ENCODE measurements around the gene STPG2.

STPG2 gene

DNA sequence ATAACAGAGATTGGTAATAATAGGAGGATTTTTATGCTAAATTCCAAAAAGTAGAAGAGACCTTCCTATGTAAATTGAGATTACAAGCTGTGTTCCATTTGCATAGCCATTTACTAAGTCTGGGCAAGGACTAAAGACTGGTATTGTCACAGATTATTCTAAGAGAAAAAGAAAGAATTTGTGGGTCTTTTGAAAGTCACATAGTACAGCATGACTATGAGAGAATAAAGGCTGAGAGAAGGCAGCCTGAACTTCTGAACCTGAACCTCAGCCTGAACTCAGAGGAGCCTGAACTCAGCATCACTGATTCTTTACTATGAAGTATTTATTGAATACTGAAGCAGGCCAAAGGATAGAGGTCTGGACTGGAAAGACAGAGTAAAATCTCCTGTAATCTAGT is 297.5 kb downstream of the STPG2 start:
- in situ Hi-C loops (cut with MboI; ENCODE audit: low sequenced_read_pairs) = no loop called here

DNA sequence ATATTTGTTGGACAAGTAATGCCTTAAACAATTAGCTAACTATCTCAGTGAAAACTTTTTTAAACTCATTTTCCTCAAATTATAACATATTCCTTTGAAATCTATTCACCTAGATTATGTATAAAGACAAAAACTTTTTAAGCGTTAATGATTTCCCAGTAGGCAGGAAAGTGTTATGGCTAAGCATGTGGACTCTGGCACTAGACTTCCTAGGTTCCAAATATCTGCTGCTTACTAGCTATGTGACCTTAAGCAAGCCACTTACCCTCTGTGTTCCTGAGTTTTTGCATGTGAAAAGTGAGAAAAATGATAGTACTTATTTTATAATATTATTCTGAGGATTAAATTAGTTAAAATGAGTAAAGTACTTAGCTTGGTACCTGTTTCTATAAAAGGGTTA is 301.8 kb downstream of the STPG2 start:
- in situ Hi-C loops (cut with MboI; ENCODE audit: low sequenced_read_pairs) = no loop called here

DNA sequence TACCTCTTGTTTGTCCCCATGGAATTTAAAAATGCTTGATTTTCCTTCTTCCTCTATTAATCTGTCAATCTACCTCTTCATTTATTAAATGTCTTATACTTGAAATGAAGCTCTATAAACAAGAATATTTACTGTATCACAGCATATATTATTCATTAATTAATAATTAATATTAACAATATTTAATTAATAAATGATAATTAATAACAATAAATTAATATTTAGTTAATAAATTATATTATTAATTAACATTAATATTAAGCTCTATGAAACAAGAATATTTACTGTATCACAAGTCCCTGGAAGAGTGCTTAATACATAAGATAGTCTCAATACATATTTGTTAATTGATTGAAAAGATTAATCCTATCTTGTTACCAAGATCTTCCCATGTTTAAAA is 306.6 kb downstream of the STPG2 start:
- in situ Hi-C loops (cut with MboI; ENCODE audit: low sequenced_read_pairs) = no loop called here

DNA sequence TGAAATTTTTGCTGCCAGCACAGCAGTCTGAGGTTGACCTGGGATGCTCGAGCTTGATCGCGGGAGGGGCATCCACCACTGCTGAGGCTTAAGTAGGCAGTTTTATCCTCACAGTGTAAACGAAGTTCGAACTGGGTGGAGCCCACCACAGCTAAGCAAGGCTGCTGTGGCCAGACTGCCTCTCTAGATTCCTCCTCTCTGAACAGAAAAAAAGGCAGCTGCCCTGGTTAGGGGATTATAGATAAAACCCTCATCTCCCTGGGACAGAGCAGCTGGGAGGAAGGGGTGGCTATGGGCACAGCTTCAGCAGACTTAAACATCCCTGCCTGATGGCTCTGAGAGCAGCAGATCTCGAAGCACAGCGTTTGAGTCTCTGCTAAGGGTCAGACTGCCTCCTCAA is 314.6 kb downstream of the STPG2 start:
- in situ Hi-C loops (cut with MboI; ENCODE audit: low sequenced_read_pairs) = no loop called here

DNA sequence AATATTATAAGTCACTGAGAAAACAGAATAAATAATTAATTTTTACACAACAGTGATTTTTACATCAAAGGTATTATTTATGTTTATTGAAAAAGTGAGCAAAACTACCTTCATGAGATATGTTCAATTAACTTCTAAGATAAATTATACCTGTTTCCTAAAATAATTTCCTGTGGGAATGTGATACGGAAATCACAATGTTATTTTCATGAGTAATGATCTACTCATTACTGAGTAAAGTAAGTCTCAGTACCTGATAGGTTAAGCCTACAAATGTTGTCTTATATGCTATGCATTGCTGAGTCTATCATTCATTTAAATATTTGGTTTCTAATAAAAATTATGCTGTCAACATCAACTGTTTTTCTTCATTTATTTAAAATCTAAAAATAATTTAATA is 324.0 kb downstream of the STPG2 start:
- in situ Hi-C loops (cut with MboI; ENCODE audit: low sequenced_read_pairs) = no loop called here

DNA sequence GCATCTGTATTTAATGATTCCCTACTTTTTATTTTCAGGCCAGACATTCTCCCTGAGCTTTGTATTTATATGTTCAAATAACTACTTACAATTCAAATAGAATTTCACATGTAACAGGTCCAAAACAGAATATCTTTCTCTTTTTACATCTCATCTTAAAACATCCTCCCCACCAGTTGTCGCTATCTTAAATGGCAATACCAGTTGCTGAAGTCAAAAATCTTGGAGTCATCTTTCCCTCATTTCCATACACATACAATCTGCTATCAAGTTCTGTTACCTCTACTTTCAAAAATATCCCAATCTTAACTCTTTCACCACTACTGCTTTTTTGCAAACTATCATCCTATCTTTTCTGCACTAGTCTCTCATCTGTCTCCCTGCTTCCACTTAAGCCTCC is 330.5 kb downstream of the STPG2 start:
- in situ Hi-C loops (cut with MboI; ENCODE audit: low sequenced_read_pairs) = no loop called here

DNA sequence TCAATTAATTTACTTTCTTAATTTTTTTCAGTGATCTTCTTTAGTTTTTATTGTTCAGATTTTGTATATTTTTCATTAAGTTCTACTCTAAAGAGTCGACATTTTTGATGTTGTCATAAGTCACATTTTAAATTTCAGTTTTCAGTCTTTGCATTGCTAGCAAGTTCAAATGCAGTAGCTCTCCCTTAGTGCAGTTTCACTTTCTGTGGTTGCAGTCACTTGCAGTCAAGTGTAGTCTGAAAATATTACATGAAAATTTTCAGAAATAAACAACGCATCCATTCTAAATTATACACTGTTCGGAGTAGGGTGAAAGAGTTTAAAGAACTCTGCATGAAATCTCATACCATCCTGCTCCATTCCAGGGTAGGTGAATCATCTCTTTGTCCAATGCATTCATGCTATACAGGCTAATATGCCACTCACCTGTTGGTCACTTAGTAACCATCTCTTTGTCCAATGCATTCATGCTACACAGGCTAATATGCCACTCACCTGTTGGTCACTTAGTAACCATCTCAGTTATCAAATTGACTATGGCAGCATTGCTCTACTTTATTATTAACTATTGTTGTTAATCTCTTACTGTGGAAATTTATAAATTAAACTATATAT is 356.9 kb downstream of the STPG2 start:
- in situ Hi-C loops (cut with MboI; ENCODE audit: low sequenced_read_pairs) = no loop called here

DNA sequence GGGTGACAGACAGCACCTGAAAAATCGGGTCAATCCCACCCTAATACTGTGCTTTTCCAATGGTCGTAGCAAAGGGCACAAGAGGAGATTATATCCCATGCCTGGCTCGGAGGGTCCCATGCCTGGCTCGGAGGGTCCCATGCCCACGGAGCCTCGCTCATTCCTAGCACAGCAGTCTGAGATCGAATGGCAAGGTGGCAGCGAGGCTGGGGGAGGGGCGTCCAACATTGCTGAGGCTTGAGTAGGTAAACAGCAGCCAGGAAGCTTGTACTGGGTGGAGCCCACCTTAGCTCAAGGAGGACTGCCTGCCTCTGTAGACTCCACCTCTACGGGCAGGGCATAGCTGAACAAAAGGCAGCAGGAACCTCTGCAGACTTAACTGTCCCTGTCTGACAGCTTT is 365.1 kb downstream of the STPG2 start:
- in situ Hi-C loops (cut with MboI; ENCODE audit: low sequenced_read_pairs) = no loop called here

DNA sequence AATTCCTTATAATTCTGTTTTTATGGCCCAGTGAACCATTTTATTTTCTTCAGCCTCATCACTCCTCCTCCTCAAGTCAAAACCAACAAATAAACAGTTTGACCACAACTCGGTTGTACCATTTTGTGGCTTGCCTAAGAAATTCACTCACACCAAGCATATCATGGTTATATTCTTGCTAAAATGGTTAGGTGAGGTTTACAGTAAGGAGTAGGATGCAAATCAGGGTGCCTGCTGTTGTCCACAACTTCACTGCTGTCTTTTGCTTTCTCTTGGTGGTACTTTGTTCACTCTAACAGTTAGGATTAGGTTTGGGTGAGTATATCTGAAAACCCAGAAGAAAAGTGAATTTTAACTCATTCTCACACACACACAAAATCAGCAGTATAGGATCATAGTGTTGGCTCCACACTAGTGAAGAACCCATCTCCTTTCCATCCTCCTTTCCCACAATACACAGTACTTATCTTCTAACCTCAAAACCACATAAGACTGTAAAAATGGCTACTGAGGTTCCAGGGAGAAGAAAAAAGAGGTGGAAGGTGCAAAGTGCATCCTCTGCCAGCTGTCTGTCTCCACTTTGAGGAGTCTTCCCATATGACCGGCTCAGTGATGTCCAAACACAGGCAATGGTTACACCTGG is 368.8 kb downstream of the STPG2 start:
- in situ Hi-C loops (cut with MboI; ENCODE audit: low sequenced_read_pairs) = no loop called here

DNA sequence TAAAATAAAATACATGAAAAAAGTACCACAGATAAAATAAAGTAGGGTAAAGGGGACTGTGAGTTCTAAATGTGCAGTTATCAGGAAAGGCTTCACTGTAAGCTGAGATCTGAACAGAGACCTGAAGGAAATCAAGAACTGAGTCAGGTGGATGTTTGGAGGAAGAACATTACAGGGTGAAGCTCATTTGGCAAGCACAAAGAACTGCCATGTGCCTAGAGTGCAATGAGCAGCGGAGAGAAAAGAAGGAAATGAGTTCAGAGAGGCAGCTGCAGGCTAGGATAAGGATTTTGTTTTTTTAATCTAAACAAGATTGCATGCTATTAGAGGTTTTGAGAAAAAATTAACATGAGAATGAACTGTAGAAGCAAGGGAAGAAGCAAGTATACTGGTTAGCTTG is 373.1 kb downstream of the STPG2 start:
- in situ Hi-C loops (cut with MboI; ENCODE audit: low sequenced_read_pairs) = no loop called here

DNA sequence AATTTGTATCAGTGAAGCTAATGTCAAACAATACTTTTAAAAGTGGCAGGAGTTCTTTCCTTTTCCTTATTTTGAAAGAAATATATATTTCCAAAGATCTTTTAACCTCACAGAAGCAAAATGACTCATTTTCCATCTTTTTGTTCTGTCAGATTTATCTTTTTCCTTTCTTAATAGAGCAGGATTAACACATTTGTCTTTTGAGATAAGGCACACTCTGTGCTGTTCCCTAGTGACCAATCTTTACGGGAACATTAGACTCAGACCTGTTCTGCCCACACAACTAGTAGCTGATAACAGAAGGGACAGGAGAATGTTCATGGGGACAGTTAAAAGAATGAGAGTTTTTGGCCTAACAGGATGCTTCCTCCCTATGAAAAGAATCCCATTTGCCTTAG is 381.2 kb downstream of the STPG2 start:
- in situ Hi-C loops (cut with MboI; ENCODE audit: low sequenced_read_pairs) = no loop called here

DNA sequence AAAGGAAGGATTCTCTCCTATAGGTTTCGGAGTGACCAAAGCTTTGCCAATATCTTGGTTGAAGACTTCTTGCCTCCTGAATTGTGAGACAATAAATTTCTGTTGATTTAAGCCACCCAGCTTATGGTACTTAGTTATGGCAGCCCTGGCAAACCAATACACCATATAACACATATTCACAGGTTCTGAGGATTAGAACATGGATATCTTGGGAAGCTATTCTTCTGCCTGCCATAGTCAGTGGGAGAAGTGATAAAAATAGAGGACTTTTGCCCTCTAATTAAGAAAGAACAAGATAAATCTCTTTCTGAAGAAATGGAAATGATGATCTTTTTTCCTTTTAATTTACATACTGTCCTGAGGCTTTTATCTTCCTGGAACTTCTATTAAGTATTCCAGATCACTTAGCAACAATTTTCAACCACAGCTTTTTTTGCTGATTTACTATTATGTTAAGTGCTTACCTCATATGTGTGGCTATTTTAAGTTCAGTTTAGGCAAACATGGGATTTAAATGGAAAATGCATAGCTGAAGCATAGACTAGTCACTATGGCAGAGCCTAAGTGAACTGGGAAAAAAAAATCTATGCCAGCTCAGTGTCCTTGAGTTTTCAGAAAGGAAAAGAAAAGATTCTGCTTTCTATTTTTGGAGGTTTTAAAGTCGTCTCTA is 381.7 kb downstream of the STPG2 start:
- in situ Hi-C loops (cut with MboI; ENCODE audit: low sequenced_read_pairs) = no loop called here

DNA sequence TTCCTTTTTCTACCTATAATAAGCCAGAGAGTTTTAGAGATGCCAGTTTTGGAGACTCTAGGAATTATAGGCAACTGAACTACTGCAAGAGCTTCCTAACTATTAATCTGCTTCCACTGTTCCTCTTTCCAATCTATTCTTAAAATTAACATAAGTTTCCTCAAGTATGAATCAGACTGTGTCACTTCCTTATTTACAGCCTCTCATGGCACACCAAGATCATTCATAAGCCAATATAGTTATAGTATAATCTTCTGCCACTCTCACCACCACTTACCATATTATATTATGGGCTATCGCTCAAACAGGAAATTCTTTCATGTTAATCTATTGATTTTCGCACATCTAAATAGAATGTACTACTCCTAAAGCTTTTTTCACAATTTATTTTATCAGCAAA is 383.5 kb downstream of the STPG2 start:
- in situ Hi-C loops (cut with MboI; ENCODE audit: low sequenced_read_pairs) = no loop called here

DNA sequence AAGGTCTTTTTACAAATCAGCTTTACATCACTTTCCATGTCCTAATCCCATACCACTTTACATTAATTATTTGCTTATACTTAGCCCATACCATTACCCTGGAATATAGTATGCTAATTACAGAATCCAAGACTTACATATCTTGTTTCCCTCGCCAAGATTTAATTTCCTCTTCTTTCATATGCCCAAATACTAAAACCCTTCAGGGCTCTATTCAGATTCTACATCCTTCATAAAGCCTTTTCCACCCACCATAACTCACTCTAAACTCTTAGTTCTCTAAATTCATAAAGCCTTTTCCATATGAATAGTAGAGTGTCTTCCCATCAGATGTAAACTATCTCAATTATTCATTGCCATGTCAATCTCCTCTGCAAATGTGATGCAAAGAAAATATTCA is 390.7 kb downstream of the STPG2 start:
- in situ Hi-C loops (cut with MboI; ENCODE audit: low sequenced_read_pairs) = no loop called here

DNA sequence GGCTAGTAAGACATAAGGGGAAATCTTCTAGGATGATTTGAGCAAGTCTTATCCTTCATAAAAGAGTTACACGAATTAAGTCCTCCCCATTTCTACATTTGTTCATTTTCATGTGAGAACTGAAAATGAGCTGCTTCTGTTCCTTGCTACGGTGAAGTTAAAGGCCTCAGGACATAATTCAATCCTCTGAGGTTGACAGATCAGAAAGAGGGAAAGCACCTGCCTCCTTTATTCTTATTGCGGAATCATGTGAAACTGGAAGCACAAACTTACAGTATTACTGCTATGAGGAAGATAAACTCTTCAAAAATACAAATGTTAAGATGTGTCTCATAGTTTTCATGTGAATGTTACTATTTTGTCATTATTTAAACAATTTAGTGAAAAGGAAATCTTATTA is 395.3 kb downstream of the STPG2 start:
- in situ Hi-C loops (cut with MboI; ENCODE audit: low sequenced_read_pairs) = no loop called here

DNA sequence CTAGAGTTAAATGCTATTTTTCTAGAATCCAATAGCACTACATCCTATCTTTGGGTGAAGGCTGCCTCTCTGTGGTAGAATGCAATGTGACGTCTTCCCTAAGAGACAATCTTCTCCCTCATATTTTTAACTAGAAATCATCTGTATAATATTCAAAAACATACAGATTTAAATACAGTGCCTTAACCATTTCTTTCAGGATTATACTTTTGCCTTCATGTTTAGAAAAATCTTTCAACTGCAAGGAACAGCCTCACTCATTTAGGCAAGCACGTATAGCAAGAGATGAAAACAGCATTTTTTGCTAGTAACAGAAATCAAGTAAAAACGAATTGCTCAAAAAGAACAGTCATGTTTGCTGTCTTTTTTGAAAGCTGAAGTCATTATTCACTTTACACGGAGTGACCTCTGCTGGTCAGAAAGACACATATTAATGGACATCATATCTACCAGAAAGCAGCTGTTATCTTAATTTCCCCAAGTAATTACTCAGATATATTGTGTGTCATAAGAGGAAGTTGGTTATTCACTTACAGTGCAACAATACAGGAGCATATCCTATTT is 422.3 kb downstream of the STPG2 start:
- in situ Hi-C loops (cut with MboI; ENCODE audit: low sequenced_read_pairs) = no loop called here

DNA sequence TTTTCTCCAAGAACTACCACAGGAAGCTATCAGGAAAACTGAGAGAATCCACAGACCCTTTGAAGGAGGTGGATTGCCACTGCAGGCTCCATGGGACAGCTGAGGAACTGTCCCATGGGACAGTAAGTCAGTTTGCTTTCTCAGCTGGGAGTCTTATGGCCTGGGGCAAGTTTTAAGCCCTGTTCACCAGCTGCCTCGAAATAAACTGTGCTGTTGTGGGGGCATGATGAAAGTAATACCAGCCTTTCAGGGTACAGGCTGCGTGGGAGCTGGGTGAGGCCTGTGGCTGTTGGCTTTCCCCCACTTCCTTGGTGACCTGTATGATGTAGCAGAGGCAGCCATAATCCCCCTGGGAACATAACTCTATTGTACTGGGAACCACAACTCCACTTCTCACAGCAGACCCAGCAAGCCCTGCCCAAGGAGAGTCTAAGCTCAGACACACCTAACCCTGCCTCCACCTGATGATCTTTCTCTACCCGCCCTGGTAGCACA is 452.1 kb downstream of the STPG2 start:
- in situ Hi-C loops (cut with MboI; ENCODE audit: low sequenced_read_pairs) = no loop called here

DNA sequence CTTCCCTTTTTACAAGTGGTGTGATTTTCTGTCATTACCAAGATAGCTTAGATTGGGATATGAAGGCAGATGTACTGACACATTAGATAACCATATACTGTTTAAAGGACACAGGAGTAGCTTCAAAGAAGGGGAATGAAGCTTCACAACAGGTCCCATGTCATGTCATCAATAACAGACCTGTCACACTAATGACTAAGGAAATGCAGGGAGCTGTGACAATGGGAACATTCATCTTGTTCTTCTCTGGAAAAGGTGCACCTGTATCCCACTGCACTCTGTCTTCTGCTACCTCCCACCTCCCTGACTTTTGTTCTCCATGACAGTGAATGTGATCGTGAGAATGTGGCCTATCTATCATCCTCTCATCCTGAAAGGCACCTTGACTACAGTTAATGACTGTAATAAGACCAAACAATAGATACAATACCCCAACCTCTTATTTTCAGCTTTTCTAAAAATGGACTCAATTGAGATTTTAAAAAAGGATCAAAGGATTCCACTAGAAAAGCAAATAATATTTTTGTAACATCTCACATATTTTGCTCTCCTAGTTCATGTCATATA is 472.5 kb downstream of the STPG2 start:
- in situ Hi-C loops (cut with MboI; ENCODE audit: low sequenced_read_pairs) = no loop called here

DNA sequence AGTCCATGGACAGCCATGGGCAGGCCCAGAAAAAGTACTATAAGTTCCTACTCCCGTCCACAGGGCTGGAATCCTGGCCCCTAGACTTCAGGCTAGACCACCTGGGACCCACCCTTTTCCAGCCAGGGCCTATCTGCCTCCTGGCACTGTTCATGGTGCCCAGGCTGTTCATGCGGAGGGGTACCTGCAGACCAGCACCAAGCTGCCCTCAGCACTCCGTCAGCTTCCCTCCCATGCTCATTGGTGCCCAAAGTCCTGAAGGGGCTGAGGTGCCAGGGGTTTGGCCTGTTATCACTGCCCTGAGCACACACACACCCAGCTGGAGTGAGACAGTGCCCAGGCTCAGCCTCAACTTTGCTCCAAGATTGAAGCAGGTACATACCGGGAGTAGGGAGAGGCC is 477.7 kb downstream of the STPG2 start:
- in situ Hi-C loops (cut with MboI; ENCODE audit: low sequenced_read_pairs) = no loop called here

DNA sequence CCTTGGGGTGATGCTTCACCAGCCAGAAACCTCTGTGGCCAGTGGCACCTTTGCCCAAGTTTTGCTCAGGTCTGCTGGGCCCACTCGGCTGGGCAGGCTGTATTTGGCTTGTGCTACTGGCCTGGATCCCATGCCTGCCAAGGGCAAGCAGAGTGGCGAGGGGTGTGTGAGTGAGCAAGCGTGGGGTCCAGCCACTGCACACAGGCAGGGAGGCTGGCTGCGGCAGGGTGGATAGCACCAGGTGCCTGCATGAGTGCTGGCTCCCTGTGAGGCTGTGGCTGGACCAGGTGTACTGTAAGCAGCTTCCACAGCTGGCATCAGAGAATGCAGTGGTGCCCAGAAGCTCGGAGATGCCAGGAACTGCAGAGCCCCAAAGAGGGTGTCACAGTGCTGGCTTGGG is 478.5 kb downstream of the STPG2 start:
- in situ Hi-C loops (cut with MboI; ENCODE audit: low sequenced_read_pairs) = no loop called here

DNA sequence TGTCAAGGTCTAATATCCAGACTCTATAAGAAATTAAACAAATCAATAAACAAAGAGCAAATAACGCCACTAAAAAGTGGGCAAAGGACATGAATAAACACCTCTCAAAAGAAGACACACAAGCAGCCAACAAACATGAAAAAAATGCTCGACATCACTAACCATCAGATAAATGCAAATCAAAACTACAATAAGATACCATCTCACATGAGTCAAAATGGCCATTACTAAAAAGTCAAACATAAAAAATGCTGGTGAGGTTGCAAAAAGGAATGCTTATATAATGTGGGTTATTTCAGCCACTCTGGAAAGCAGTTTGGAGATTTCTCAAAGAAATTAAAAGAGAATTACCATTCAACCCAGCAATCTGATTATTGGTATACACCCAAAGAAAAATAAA is 481.1 kb downstream of the STPG2 start:
- in situ Hi-C loops (cut with MboI; ENCODE audit: low sequenced_read_pairs) = no loop called here
